Measurements from ENCODE around the gene DICER1.

DNA sequence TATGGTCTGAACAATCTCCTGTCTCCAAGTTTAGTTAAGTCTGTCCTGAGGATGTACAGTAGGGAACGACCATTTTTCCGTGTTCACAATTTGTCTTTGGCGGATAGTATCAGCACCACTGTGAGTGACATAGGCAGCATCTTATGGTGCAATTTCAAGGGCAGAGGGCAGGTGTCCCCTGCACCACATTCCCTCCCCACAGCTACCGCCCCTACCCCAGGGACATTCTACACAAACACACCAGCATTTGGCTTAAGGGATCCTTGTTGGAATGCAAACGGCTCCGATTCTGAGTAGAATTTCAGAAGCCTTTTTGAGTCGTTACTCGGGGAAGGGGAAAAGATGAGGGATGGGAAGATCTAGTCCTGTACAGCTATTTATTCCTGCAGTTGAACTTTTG is 25.1 kb upstream of the DICER1 start:
- TF ChIP-seq, protein P1, sequence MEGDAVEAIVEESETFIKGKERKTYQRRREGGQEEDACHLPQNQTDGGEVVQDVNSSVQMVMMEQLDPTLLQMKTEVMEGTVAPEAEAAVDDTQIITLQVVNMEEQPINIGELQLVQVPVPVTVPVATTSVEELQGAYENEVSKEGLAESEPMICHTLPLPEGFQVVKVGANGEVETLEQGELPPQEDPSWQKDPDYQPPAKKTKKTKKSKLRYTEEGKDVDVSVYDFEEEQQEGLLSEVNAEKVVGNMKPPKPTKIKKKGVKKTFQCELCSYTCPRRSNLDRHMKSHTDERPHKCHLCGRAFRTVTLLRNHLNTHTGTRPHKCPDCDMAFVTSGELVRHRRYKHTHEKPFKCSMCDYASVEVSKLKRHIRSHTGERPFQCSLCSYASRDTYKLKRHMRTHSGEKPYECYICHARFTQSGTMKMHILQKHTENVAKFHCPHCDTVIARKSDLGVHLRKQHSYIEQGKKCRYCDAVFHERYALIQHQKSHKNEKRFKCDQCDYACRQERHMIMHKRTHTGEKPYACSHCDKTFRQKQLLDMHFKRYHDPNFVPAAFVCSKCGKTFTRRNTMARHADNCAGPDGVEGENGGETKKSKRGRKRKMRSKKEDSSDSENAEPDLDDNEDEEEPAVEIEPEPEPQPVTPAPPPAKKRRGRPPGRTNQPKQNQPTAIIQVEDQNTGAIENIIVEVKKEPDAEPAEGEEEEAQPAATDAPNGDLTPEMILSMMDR (IDR thresholded peaks at IDR 0.05 in 4 of 5, conservative IDR thresholded peaks at IDR 0.05 in 1 of 5) = no peak
- TF ChIP-seq POLR2A (IDR thresholded peaks at IDR 0.05) = no peak
